Mucosa of rectum (tissue), 2 donors: ENCODE results near the gene TMIGD3.

Experiments
- H3K27ac ChIP-seq, 2 donors: one replicate each; pipeline ENCODE4 v1.7.0; 2013; ENCODE audit warnings: inconsistent platforms in 2 of 2, low read depth in 2 of 2, low read length in 2 of 2
- H3K27me3 ChIP-seq, 2 donors: one replicate each; pipeline ENCODE4 v1.7.0; 2013; ENCODE audit warnings: low read length in 2 of 2; ENCODE audit not compliant: control insufficient read depth in 2 of 2, insufficient read depth in 2 of 2
- H3K36me3 ChIP-seq, 2 donors: one replicate each; pipeline ENCODE4 v1.7.0; 2013; ENCODE audit warnings: low read length in 2 of 2; ENCODE audit not compliant: control insufficient read depth in 2 of 2, insufficient read depth in 2 of 2
- H3K4me1 ChIP-seq, 2 donors: one replicate each; pipeline ENCODE4 v1.7.0; 2013; ENCODE audit warnings: low read length in 2 of 2, mild to moderate bottlenecking in 1 of 2; ENCODE audit not compliant: control insufficient read depth in 2 of 2, insufficient read depth in 2 of 2
- H3K4me3 ChIP-seq, 2 donors: one replicate each; pipeline ENCODE4 v1.7.0; 2013; ENCODE audit warnings: low read length in 2 of 2
- H3K9ac ChIP-seq, 2 donors: one replicate each; pipeline ENCODE4 v1.7.0; 2013; ENCODE audit warnings: low read length in 2 of 2, low read depth in 1 of 2, mild to moderate bottlenecking in 1 of 2
- H3K9me3 ChIP-seq, 2 donors: one replicate each; pipeline ENCODE4 v1.7.0; 2013; ENCODE audit warnings: low read length in 2 of 2; ENCODE audit not compliant: control insufficient read depth in 2 of 2
- donor health status: healthy.
- donor health status: Normal muscosa, but diverticular disease.

Gene TMIGD3

GRCh38 chr1:111476761-111477309, 26.6 kb downstream of the TMIGD3 start:
- H3K36me3 ChIP-seq = no peaks in the 10 kb centered on the region
- no peaks in the 10 kb centered on the region for H3K9me3 ChIP-seq
- H3K27me3 ChIP-seq = no peaks in the 10 kb centered on the region
- H3K4me1 ChIP-seq = no peaks in the 10 kb centered on the region
- H3K27ac ChIP-seq = peak overlapping the region; percentile 37 to 56
- H3K9ac ChIP-seq = peak overlapping the region in 1 of 2 donors; percentile 7
- peak overlapping the region in 1 of 2 donors; percentile 40 for H3K4me3 ChIP-seq

- Histone ChIP-seq H3K9me3 (no peaks in the 10 kb centered on the region), H3K9ac (no peak overlapping the region), H3K27me3 (no peaks in the 10 kb centered on the region), H3K27ac (peak overlapping the region; percentile 37 to 56), H3K4me1 (no peaks in the 10 kb centered on the region), H3K36me3 (no peaks in the 10 kb centered on the region), H3K4me3 (no peak overlapping the region)
Measured at GRCh38 chr1:111476214-111476613, 27.2 kb downstream of the TMIGD3 start.

GRCh38 chr1:111475701-111476100, 27.7 kb downstream of the TMIGD3 start:
- H3K9me3 ChIP-seq = no peaks in the 10 kb centered on the region
- no peaks in the 10 kb centered on the region for H3K36me3 ChIP-seq
- peak overlapping the region in 1 of 2 donors; percentile 21 for H3K4me3 ChIP-seq
- H3K4me1 ChIP-seq = no peaks in the 10 kb centered on the region
- no peaks in the 10 kb centered on the region for H3K27me3 ChIP-seq
- no peak overlapping the region for H3K27ac ChIP-seq
- H3K9ac ChIP-seq = no peak overlapping the region

- peak overlapping the region; percentile 31 to 53 for H3K27ac ChIP-seq
- peak overlapping the region in 1 of 2 donors; percentile 39 for H3K4me3 ChIP-seq
- no peaks in the 10 kb centered on the region for H3K27me3 ChIP-seq
- H3K36me3 ChIP-seq = peaks cover 5 to 6% of the 10 kb centered on the region in 2 donors
- H3K9ac ChIP-seq = peak overlapping the region; percentile 26 to 52
- no peaks in the 10 kb centered on the region for H3K9me3 ChIP-seq
- H3K4me1 ChIP-seq = peaks cover 0 to 3% of the 10 kb centered on the region in 2 donors
Measured at GRCh38 chr1:111474521-111474920, 28.9 kb downstream of the TMIGD3 start.

- peaks cover 0 to 3% of the 10 kb centered on the region in 2 donors for H3K4me1 ChIP-seq
- H3K27ac ChIP-seq = peak overlapping the region; percentile 31 to 53
- H3K27me3 ChIP-seq = no peaks in the 10 kb centered on the region
- peak overlapping the region; percentile 26 to 52 for H3K9ac ChIP-seq
- peaks cover 6 to 9% of the 10 kb centered on the region in 2 donors for H3K36me3 ChIP-seq
- no peaks in the 10 kb centered on the region for H3K9me3 ChIP-seq
- H3K4me3 ChIP-seq = peak overlapping the region in 1 of 2 donors; percentile 39
Measured at GRCh38 chr1:111474106-111474505, 29.3 kb downstream of the TMIGD3 start.

GRCh38 chr1:111471538-111471937, 31.9 kb downstream of the TMIGD3 start:
- Histone ChIP-seq H3K4me3 (no peak overlapping the region), H3K36me3 (peaks cover 16 to 22% of the 10 kb centered on the region in 2 donors), H3K9ac (no peak overlapping the region), H3K9me3 (no peaks in the 10 kb centered on the region), H3K4me1 (peaks cover 0 to 3% of the 10 kb centered on the region in 2 donors), H3K27me3 (no peaks in the 10 kb centered on the region), H3K27ac (peak overlapping the region; percentile 6 to 32)

- Histone ChIP-seq H3K27ac (peak overlapping the region; percentile 16 to 53), H3K9ac (no peak overlapping the region), H3K9me3 (no peaks in the 10 kb centered on the region), H3K4me1 (peaks cover 0 to 3% of the 10 kb centered on the region in 2 donors), H3K36me3 (peaks cover 16 to 22% of the 10 kb centered on the region in 2 donors), H3K4me3 (no peak overlapping the region), H3K27me3 (no peaks in the 10 kb centered on the region)
Measured at GRCh38 chr1:111471012-111471411, 32.4 kb downstream of the TMIGD3 start.

- no peak overlapping the region for H3K4me3 ChIP-seq
- peaks cover 16 to 22% of the 10 kb centered on the region in 2 donors for H3K36me3 ChIP-seq
- H3K27me3 ChIP-seq = no peaks in the 10 kb centered on the region
- H3K9me3 ChIP-seq = no peaks in the 10 kb centered on the region
- H3K9ac ChIP-seq = no peak overlapping the region
- peaks cover 0 to 3% of the 10 kb centered on the region in 2 donors for H3K4me1 ChIP-seq
- H3K27ac ChIP-seq = peak overlapping the region; percentile 16 to 53
Measured at GRCh38 chr1:111470596-111470995, 32.8 kb downstream of the TMIGD3 start.

- H3K4me1 ChIP-seq = peaks cover 0 to 3% of the 10 kb centered on the region in 2 donors
Measured at GRCh38 chr1:111469539-111469938, 33.9 kb downstream of the TMIGD3 start.

GRCh38 chr1:111468717-111469100, 34.7 kb downstream of the TMIGD3 start:
- no peaks in the 10 kb centered on the region for H3K9me3 ChIP-seq
- H3K27ac ChIP-seq = no peak overlapping the region
- peaks cover 16 to 22% of the 10 kb centered on the region in 2 donors for H3K36me3 ChIP-seq
- peaks cover 0 to 3% of the 10 kb centered on the region in 2 donors for H3K4me1 ChIP-seq
- H3K4me3 ChIP-seq = no peak overlapping the region
- no peak overlapping the region for H3K9ac ChIP-seq
- H3K27me3 ChIP-seq = no peaks in the 10 kb centered on the region

More at GRCh38 chr1:111469539-111469938, 33.9 kb downstream of the TMIGD3 start:
- H3K27ac ChIP-seq = no peak overlapping the region
- no peaks in the 10 kb centered on the region for H3K27me3 ChIP-seq
- no peak overlapping the region for H3K4me3 ChIP-seq
- H3K36me3 ChIP-seq = peaks cover 16 to 22% of the 10 kb centered on the region in 2 donors
- H3K9ac ChIP-seq = no peak overlapping the region
- no peaks in the 10 kb centered on the region for H3K9me3 ChIP-seq
